SJSA1 (cell line): ENCODE measurements around the gene RPLP2. TPM values are rescaled to one million over a fixed set of nuclear protein-coding genes. Genes with fewer than 3 reads are reported as not detected.

ENCODE experiments used
- DNase-seq, 2 experiments: peaks; one replicate each; pipeline ENCODE4 v3.0.0-alpha.2; 2015 to 2020; ENCODE audit warnings: low spot score in 2 of 2, low read depth in 1 of 2
- H3K27ac ChIP-seq: fragments of 250-450 bp; sonication (Bioruptor Pico); 2 replicates; pipeline ENCODE4 v1.5.1; 2020; ENCODE audit warnings: mild to moderate bottlenecking, moderate library complexity
- H3K27me3 ChIP-seq: fragments of 250-450 bp; sonication (Bioruptor Pico); replicated peaks from 2 replicates; pipeline ENCODE4 v1.5.1; 2020; ENCODE audit warnings: mild to moderate bottlenecking, moderate library complexity
- H3K36me3 ChIP-seq: fragments of 250-450 bp; sonication (Bioruptor Pico); 2 replicates; pipeline ENCODE4 v1.5.1; 2020; ENCODE audit warnings: mild to moderate bottlenecking
- H3K4me1 ChIP-seq: fragments of 250-450 bp; sonication (Bioruptor Pico); replicated peaks from 2 replicates; pipeline ENCODE4 v1.6.1; 2021; ENCODE audit warnings: mild to moderate bottlenecking
- H3K4me3 ChIP-seq: fragments of 250-450 bp; sonication (Bioruptor Pico); 2 replicates; pipeline ENCODE4 v1.5.1; 2020; ENCODE audit warnings: mild to moderate bottlenecking
- H3K9me3 ChIP-seq: fragments of 250-450 bp; sonication (Bioruptor Pico); replicated peaks from 2 replicates; pipeline ENCODE4 v1.5.1; 2020; ENCODE audit warnings: mild to moderate bottlenecking
- total RNA-seq: library from RNA; depleted of rRNA; stranded (reverse); fragments of >200 nt; shearing (Covaris generic); gene quantifications from 2 replicates; pipeline ENCODE4 v1.2.3, GENCODE V29; 2014

The RPLP2 gene
- total RNA-seq, 1 experiment from 2014 or later = 706 TPM

DNA sequence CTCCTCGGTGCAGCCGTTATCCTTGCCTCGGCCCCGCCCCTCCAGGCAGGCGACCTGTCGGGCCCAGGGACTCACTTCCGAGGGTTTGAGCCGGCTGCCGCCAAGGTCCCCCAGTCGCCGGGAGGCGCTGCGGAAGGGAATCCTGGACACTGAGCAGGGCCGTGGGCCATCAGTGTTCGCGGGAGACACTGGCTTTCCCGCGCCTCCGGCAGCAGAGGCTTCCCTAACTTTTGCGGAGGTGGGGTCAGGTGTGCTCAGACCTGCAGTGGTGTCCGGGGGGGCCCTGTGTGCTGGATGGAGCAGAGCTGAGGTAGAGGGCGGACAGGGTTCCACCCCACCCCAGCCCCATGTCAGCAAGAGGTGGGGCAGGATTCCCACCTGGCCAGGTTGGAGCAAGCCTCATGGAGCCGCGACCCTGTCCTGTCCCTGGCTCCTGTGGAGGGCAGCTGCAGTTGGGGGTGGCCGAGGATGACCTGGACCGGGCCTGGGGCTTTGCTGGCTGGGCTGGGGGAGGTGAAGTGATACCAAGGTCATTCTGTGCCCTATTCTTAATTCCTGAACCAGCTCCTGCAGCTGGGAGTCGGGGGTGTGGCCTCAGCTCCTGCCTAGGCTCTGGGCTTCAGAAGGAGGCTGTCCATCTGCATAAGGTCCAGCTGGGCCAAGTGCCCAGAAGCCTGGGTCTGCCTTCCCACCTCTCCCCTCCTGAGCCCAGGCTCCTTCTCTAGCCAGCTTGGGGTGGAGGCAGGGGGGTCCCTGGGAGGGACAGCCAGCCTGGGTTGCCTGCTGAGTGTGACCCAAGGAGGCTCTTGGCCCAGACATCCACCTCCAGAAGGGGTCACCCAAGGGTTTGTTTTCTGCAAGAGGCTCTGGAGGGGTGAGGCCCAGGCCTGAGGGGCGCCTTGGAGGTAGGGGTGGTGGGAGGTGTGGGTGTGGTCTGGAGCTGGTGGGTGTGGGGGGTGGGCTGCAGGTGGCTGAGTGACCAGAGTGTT lies 41.3 kb downstream of the RPLP2 start:
- no peaks in the 10 kb centered on the region for H3K27me3 ChIP-seq
- peaks cover 6% of the 10 kb centered on the region; the same call in 1 of the 2 replicates for H3K36me3 ChIP-seq
- no peaks in the 10 kb centered on the region for H3K9me3 ChIP-seq
- no peak overlapping the region for H3K27ac ChIP-seq
- H3K4me3 ChIP-seq = no peak overlapping the region
- H3K4me1 ChIP-seq = peaks cover 6% of the 10 kb centered on the region
- DNase-seq = no peak

- Histone ChIP-seq H3K4me1 (no peaks in the 10 kb centered on the region), H3K9me3 (no peaks in the 10 kb centered on the region), H3K36me3 (peaks cover 6% of the 10 kb centered on the region; the same call in 1 of the 2 replicates), H3K27me3 (no peaks in the 10 kb centered on the region), H3K27ac (no peak overlapping the region), H3K4me3 (no peak overlapping the region)
- DNase-seq = no peak
Observed at GRCh38 chr11:852762-853161, 43.0 kb downstream of the RPLP2 start.

GRCh38 chr11:853682-854448 lies 44.1 kb downstream of the RPLP2 start:
- H3K9me3 ChIP-seq = no peaks in the 10 kb centered on the region
- H3K27ac ChIP-seq = no peak overlapping the region
- H3K4me3 ChIP-seq = no peak overlapping the region
- no peak for DNase-seq
- peaks cover 4% of the 10 kb centered on the region; the same call in 1 of the 2 replicates for H3K36me3 ChIP-seq
- no peaks in the 10 kb centered on the region for H3K27me3 ChIP-seq
- no peaks in the 10 kb centered on the region for H3K4me1 ChIP-seq

DNA sequence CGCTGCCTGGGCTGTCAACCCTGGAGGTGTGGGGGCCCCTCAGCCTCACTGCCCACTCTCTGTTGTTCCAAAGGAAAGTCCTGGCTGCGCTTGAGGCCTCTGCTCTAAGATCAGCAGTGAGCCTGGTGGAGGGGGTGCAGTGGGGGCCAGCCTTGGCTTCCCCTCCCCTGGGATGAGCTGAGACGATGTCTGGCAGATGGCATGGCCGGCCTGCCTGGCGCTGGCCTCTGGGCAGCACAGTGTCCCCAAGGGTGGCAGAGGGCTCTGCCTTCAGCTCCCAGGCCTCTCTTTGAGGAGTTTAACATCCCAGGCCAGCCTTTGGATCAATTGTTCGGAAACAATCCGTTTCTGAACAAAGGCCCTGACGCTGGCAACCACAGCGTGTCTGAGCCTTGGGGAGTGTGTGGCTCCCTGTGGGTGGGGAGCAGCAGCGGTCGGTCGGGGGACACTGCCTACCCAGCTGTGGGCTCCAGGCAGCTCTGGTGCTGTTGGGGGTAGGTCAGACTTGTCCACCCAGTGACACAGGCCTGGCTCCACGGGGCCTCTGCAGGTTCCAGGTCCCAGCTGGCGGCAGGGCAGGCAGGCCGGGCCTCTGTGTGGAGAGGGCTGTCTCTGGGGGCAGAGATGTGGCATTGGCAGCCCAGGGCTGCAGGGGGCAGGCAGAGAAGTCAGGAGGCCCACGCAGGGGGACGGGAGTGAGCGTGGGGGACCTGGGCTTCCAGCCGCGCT lies 45.0 kb downstream of the RPLP2 start:
- Histone ChIP-seq H3K4me3 (no peak overlapping the region), H3K36me3 (peaks cover 4% of the 10 kb centered on the region; the same call in 1 of the 2 replicates), H3K27ac (no peak overlapping the region), H3K9me3 (no peaks in the 10 kb centered on the region), H3K27me3 (no peaks in the 10 kb centered on the region), H3K4me1 (no peaks in the 10 kb centered on the region)
- DNase-seq = no peak

DNA sequence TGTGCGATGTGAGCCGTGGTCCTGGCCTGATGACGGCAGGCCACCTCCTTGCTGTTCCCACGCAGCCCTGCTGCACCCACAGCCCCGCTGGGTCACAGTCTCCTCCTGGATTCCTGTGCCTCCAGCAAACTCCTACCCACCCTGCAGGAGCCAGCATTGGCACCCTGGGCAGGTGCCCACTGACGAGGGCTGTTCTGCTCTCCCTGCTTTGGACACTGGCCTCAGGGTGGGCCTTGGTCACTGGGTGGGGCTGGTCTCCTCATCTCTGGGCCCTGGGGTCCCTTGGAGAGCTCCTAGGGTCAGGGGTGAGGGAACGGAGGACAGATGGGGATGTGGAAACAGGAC lies 45.5 kb downstream of the RPLP2 start:
- no peak for DNase-seq
- Histone ChIP-seq H3K4me1 (no peaks in the 10 kb centered on the region), H3K9me3 (no peaks in the 10 kb centered on the region), H3K36me3 (peaks cover 4% of the 10 kb centered on the region; the same call in 1 of the 2 replicates), H3K27me3 (no peaks in the 10 kb centered on the region), H3K27ac (no peak overlapping the region), H3K4me3 (no peak overlapping the region)

- no peaks in the 10 kb centered on the region for H3K27me3 ChIP-seq
- H3K4me1 ChIP-seq = no peaks in the 10 kb centered on the region
- no peak overlapping the region for H3K4me3 ChIP-seq
- DNase-seq = no peak
- peaks cover under 1% of the 10 kb centered on the region; the same call in 1 of the 2 replicates for H3K36me3 ChIP-seq
- H3K27ac ChIP-seq = no peak overlapping the region
- H3K9me3 ChIP-seq = no peaks in the 10 kb centered on the region
Observed at GRCh38 chr11:855796-856195, 46.0 kb downstream of the RPLP2 start.

DNA sequence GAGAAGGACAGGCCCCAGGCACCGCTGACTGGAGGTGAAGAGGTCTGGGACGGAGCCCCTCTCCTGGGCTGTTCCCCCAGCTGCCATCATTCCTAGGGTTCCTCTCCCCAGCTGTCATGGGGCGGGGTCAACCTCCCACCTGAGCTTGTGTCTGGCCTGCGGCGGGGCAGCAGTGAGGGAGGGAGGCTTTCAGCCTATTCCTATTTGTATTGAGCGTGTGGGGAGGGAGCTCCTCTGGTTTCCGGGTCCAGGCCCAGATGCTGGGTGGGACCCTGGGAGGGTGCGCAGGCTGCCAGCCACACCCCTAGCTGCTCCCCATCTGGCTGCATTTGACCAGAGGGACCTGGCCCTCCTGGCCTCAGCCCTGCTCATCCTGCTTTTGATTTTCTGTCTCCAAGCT lies 46.6 kb downstream of the RPLP2 start:
- H3K27ac ChIP-seq = no peak overlapping the region
- no peaks in the 10 kb centered on the region for H3K27me3 ChIP-seq
- no peaks in the 10 kb centered on the region for H3K36me3 ChIP-seq
- H3K9me3 ChIP-seq = no peaks in the 10 kb centered on the region
- H3K4me1 ChIP-seq = no peaks in the 10 kb centered on the region
- DNase-seq = no peak
- no peak overlapping the region for H3K4me3 ChIP-seq

DNA sequence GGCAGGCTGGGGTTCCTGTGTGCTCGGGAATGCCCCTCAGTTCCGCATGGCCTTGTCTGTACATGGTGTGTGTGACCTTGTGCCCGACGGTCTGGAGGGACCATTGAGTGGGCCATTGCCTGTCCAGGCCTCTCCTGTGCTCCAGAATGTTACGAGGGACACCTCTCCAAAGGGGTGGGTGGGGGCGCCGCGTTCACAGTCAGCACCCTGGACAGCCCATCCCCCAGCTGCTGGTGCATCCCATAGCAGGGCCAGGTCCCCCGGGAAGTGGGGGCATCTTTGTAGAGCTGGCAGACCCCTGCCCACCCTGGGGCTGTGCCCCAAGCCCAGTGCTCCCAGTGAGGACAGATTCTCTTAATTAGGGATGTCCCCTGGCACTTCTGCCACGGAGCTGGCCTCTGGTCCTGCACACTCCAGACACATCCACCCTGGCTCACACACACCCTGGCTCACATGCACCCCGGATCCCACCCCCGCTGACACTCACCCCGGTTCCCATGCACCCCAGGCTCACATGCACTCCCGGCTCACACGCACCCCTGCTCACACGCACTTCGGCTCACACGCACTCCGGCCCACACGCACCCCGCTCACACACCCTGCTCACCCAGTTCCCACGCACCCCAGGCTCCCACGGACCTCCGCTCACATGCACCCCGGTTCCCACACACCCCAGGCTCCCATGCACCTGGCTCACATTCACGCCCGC lies 48.4 kb downstream of the RPLP2 start:
- Histone ChIP-seq H3K4me1 (no peaks in the 10 kb centered on the region), H3K27me3 (no peaks in the 10 kb centered on the region), H3K36me3 (no peaks in the 10 kb centered on the region), H3K4me3 (no peak overlapping the region), H3K9me3 (no peaks in the 10 kb centered on the region), H3K27ac (no peak overlapping the region)
- no peak for DNase-seq

- H3K27me3 ChIP-seq = no peaks in the 10 kb centered on the region
Observed at GRCh38 chr11:858762-859339, 49.1 kb downstream of the RPLP2 start.

DNA sequence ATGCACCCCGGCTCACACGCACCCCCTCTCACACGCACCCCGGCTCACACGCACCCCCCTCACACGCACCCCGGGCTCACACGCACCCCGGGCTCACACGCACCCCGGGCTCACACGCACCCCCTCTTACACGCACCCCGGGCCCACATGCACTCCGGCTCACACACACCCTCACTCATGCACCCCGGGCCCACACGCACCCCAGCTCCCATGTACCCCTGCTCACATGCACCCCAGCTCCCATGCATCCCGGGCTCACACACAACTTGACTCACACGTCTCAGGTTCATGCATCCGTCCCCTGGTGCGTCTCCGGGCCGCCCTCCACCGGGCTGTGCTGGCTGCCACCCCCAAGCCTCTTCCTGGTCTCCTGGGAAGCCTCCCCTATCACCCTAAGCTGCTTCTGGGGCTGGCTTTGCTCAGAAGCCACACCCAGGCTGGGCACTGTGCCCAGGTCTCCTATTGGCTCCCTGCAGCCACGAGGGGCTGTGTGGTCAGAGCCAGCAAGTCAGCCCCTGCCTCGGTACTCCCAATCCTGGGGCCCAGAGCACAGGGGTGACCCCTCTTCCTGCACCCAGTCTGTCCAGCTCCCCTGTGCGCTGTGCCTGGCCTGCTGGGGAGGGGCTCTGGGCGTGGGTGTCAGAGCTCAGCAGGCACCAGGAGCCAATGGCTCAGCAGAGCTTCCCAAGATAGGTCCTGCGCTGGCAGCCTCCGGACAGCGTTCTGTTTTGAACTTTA lies 49.8 kb downstream of the RPLP2 start:
- Histone ChIP-seq H3K36me3 (0 out of 2 replicates have a peak, but pooled peaks cover 2% of the 10 kb centered on the region), H3K27ac (no peak overlapping the region), H3K9me3 (no peaks in the 10 kb centered on the region), H3K27me3 (no peaks in the 10 kb centered on the region), H3K4me1 (no peaks in the 10 kb centered on the region), H3K4me3 (no peak overlapping the region)
- no peak for DNase-seq

More at GRCh38 chr11:858762-859339, 49.1 kb downstream of the RPLP2 start:
- Histone ChIP-seq H3K4me1 (no peaks in the 10 kb centered on the region), H3K36me3 (no peaks in the 10 kb centered on the region), H3K4me3 (no peak overlapping the region), H3K27ac (no peak overlapping the region), H3K9me3 (no peaks in the 10 kb centered on the region)
- no peak for DNase-seq

DNA sequence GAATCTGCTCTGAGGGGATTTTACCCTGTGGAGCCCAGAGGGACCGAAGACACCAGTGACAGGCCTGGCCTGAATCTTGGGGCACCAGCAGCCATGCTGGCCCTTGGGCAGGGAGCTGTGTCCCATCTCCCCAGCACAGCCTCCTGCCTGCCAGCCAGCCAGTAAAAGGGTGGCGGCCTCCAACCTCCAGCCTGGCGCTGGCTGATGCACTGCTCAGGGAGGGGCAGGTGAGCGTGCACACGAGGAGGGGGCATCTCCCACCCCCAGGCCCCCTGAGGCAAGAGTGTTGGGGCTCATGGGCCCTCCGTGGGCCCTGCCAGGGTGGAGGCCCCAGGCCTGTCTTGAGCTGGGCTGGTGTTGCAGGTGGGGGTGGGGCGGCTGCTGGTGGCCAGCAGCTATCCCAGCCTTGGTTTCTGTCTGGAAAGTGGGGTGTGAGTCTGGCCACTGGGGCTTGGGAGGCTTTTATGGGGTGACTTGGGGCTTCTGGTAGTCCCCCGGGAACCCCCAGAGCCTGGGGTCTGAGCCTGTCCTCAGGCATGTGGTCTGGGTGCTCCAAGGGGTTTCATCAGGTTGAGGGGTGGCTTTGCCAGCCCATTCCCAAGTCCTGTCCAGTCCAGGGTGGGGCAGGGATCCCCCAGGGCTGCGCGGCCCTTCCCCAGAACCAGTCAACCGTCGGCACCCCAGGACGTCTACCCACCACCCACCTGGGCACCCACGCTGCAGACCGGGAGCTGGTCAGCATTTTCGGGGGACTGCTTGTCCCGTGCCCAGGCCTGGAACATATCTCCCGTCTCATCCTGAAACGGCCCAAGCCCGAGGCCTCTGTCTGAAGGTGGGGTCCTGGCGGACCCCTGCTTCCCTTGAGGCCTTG lies 50.7 kb downstream of the RPLP2 start:
- no peak for DNase-seq
- 0 out of 2 replicates have a peak, but pooled peaks cover 2% of the 10 kb centered on the region for H3K36me3 ChIP-seq
- H3K27me3 ChIP-seq = no peaks in the 10 kb centered on the region
- no peaks in the 10 kb centered on the region for H3K4me1 ChIP-seq
- no peak overlapping the region for H3K4me3 ChIP-seq
- H3K9me3 ChIP-seq = no peaks in the 10 kb centered on the region
- H3K27ac ChIP-seq = no peak overlapping the region
